HEK293 (cell line): ENCODE data around the gene TAPBP.

Source experiments
- BCL11A ChIP-seq: fragments of 450-650 bp; formaldehyde crosslinking; IDR thresholded peaks from 2 replicates; pipeline ENCODE4 v1.5.1; 2016; ENCODE audit warnings: low read depth, missing biosample characterization, missing genetic modification characterization
- PRDM1 ChIP-seq: fragments of 450-650 bp; formaldehyde crosslinking; IDR thresholded peaks from 2 replicates; pipeline ENCODE4; 2016; ENCODE audit warnings: missing biosample characterization, missing genetic modification characterization
- PRDM10 ChIP-seq: fragments of 450-650 bp; formaldehyde crosslinking; IDR thresholded peaks from 2 replicates; pipeline ENCODE4 v1.5.1; 2016; ENCODE audit warnings: missing biosample characterization, missing genetic modification characterization
- WT1 ChIP-seq: fragments of 450-650 bp; formaldehyde crosslinking; IDR thresholded peaks from 2 replicates; pipeline ENCODE4 v1.5.1; 2016; ENCODE audit warnings: missing biosample characterization, missing genetic modification characterization
- YY1 ChIP-seq: fragments of 450-650 bp; formaldehyde crosslinking; IDR thresholded peaks from 2 replicates; pipeline ENCODE4 v1.5.1; 2018; ENCODE audit warnings: missing biosample characterization, missing genetic modification characterization
- ZBTB17 ChIP-seq: fragments of 450-650 bp; formaldehyde crosslinking; IDR thresholded peaks from 2 replicates; pipeline ENCODE4 v1.5.1; 2016; ENCODE audit warnings: missing biosample characterization, missing genetic modification characterization
- ZBTB7A ChIP-seq: fragments of 450-650 bp; formaldehyde crosslinking; IDR thresholded peaks from 2 replicates; pipeline ENCODE4 v1.5.1; 2016; ENCODE audit warnings: low read depth, missing biosample characterization, missing genetic modification characterization
- ZNF138 ChIP-seq: fragments of 450-650 bp; formaldehyde crosslinking; IDR thresholded peaks from 2 replicates; pipeline ENCODE4 v1.5.1; 2016; ENCODE audit warnings: missing biosample characterization, missing genetic modification characterization, borderline replicate concordance
- ZNF16 ChIP-seq: fragments of 450-650 bp; formaldehyde crosslinking; IDR thresholded peaks from 2 replicates; pipeline ENCODE4 v1.5.1; 2016; ENCODE audit warnings: low read depth, missing biosample characterization, missing genetic modification characterization
- ZNF174 ChIP-seq: fragments of 450-650 bp; formaldehyde crosslinking; IDR thresholded peaks from 2 replicates; pipeline ENCODE4 v1.5.0; 2017; ENCODE audit warnings: missing biosample characterization, mild to moderate bottlenecking, missing genetic modification characterization
- ZNF18 ChIP-seq: fragments of 450-650 bp; formaldehyde crosslinking; IDR thresholded peaks from 2 replicates; pipeline ENCODE4 v1.5.1; 2016; ENCODE audit warnings: missing biosample characterization, missing genetic modification characterization
- ZNF211 ChIP-seq: fragments of 450-650 bp; formaldehyde crosslinking; IDR thresholded peaks from 2 replicates; pipeline ENCODE4 v1.5.1; 2016; ENCODE audit warnings: low read depth, missing biosample characterization, missing genetic modification characterization
- ZNF214 ChIP-seq: fragments of 450-650 bp; formaldehyde crosslinking; IDR thresholded peaks from 2 replicates; pipeline ENCODE4 v1.5.1; 2017; ENCODE audit warnings: missing biosample characterization, mild to moderate bottlenecking, missing genetic modification characterization, borderline replicate concordance
- ZNF335 ChIP-seq: fragments of 450-650 bp; formaldehyde crosslinking; conservative IDR thresholded peaks from 2 replicates; pipeline ENCODE4 v1.5.1; 2016; ENCODE audit warnings: missing biosample characterization, missing genetic modification characterization
- ZNF366 ChIP-seq: fragments of 450-650 bp; formaldehyde crosslinking; conservative IDR thresholded peaks from 2 replicates; pipeline ENCODE4 v1.5.1; 2016; ENCODE audit warnings: missing biosample characterization, missing genetic modification characterization
- ZNF391 ChIP-seq: fragments of 450-650 bp; formaldehyde crosslinking; IDR thresholded peaks from 2 replicates; pipeline ENCODE4 v1.5.1; 2016; ENCODE audit warnings: low read depth, missing biosample characterization, missing genetic modification characterization, borderline replicate concordance
- ZNF549 ChIP-seq: fragments of 450-650 bp; IDR thresholded peaks from 2 replicates; pipeline ENCODE4 v1.5.1; 2018; ENCODE audit warnings: missing biosample characterization, missing genetic modification characterization, mild to moderate bottlenecking, inconsistent platforms, moderate library complexity
- ZNF561 ChIP-seq: fragments of 450-650 bp; IDR thresholded peaks from 2 replicates; pipeline ENCODE4 v1.5.1; 2018; ENCODE audit warnings: missing biosample characterization, missing genetic modification characterization, borderline replicate concordance
- ZNF600 ChIP-seq: fragments of 450-650 bp; formaldehyde crosslinking; IDR thresholded peaks from 2 replicates; pipeline ENCODE4 v1.5.1; 2016; ENCODE audit warnings: missing biosample characterization, missing genetic modification characterization
- ZNF654 ChIP-seq: fragments of 450-650 bp; formaldehyde crosslinking; IDR thresholded peaks from 2 replicates; pipeline ENCODE4 v1.5.1; 2016; ENCODE audit warnings: low read depth, missing biosample characterization, missing genetic modification characterization
- ZNF658 ChIP-seq: fragments of 450-650 bp; formaldehyde crosslinking; IDR thresholded peaks from 2 replicates; pipeline ENCODE4; 2016; ENCODE audit warnings: missing biosample characterization, missing genetic modification characterization
- ZNF677 ChIP-seq: fragments of 450-650 bp; IDR thresholded peaks from 2 replicates; pipeline ENCODE4 v1.5.0; 2018; ENCODE audit warnings: missing biosample characterization, mild to moderate bottlenecking, missing genetic modification characterization, moderate library complexity
- ZNF707 ChIP-seq: fragments of 450-650 bp; formaldehyde crosslinking; IDR thresholded peaks from 2 replicates; pipeline ENCODE4 v1.5.1; 2016; ENCODE audit warnings: missing biosample characterization, missing genetic modification characterization
- TF ChIP-seq, protein P1 (sequence below): fragments of 450-650 bp; formaldehyde crosslinking; IDR thresholded peaks from 2 replicates; pipeline ENCODE4 v1.5.1; 2016; ENCODE audit warnings: missing biosample characterization, missing genetic modification characterization
- TF ChIP-seq, protein P2 (sequence below): fragments of 450-650 bp; formaldehyde crosslinking; IDR thresholded peaks from 2 replicates; pipeline ENCODE4 v1.5.1; 2016; ENCODE audit warnings: missing biosample characterization, missing genetic modification characterization

TAPBP gene

DNA sequence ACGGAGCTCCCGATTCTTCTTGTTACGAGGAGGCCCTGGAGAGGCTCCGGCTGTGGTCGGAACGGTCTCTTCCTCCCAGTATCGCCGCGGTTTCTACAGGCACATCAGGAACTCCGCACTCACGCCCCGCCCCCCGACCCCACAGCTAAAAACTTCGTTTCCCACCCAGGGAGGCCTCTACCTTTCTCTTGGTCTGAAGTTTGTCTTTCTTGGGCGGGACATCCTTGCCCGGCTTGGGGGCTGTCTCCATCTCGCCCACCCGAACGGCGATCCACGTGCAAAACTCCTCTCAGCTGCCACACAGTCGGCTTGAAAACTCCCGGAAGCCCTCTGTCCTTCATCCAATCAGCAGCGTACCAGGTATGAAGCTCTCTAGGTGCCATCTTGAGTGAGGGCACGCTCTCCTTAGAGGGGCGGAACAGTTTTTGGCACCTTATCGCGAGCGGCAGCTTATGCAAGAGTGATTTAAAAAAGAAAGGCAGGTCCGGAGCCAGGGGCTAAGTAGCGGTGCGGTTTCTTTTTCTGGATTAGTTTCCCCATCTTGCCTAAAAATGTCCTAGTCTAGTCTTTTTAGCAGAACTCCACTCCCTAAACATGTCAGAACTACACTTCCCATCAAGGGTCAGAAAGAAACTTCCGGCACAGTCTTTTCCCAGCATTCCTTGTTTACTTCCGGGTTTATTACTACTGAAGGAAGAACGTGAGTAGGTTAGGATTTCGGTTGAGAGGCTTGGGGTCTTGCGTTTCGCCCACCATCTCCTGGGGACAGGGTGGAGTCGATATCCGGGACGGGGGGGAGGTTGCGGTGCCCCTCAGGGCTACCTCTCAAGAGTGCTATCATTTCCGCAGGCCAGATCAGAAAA lies 24.7 kb downstream of the TAPBP start, which contains the start of the genes PFDN6 and WDR46 (continued):
- no peak for TF ChIP-seq ZNF214 (tag by site-specific recombination)
- TF ChIP-seq YY1 (tag by site-specific recombination), result peak; percentile 97
- TF ChIP-seq, protein P1, sequence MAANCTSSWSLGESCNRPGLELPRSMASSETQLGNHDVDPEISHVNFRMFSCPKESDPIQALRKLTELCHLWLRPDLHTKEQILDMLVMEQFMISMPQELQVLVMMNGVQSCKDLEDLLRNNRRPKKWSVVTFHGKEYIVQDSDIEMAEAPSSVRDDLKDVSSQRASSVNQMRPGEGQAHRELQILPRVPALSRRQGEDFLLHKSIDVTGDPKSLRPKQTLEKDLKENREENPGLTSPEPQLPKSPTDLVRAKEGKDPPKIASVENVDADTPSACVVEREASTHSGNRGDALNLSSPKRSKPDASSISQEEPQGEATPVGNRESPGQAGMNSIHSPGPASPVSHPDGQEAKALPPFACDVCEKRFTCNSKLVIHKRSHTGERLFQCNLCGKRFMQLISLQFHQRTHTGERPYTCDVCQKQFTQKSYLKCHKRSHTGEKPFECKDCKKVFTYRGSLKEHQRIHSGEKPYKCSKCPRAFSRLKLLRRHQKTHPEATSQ, result no peak
- no peak for TF ChIP-seq ZNF549 (tag by site-specific recombination)
- TF ChIP-seq ZNF561 (tag by site-specific recombination), result no peak
- TF ChIP-seq ZNF677 (tag by site-specific recombination), result no peak
- peak; percentile 38; the same call in 1 of the 2 replicates for TF ChIP-seq ZNF600
- TF ChIP-seq ZNF211 (tag by site-specific recombination), result no peak
- TF ChIP-seq ZNF16 (tag by site-specific recombination), result no peak
- no peak for TF ChIP-seq ZNF707
- TF ChIP-seq BCL11A (tag by site-specific recombination), result no peak
- TF ChIP-seq, protein P2, sequence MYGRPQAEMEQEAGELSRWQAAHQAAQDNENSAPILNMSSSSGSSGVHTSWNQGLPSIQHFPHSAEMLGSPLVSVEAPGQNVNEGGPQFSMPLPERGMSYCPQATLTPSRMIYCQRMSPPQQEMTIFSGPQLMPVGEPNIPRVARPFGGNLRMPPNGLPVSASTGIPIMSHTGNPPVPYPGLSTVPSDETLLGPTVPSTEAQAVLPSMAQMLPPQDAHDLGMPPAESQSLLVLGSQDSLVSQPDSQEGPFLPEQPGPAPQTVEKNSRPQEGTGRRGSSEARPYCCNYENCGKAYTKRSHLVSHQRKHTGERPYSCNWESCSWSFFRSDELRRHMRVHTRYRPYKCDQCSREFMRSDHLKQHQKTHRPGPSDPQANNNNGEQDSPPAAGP (tag by site-specific recombination), result no peak
- no peak for TF ChIP-seq ZNF366 (tag by site-specific recombination)
- TF ChIP-seq ZNF138 (tag by site-specific recombination), result no peak
- TF ChIP-seq PRDM1, result no peak
- no peak for TF ChIP-seq ZNF18 (tag by site-specific recombination)
- peak; percentile 97 for TF ChIP-seq ZNF335 (tag by site-specific recombination)
- TF ChIP-seq WT1 (tag by site-specific recombination), result peak; percentile 28; the same call in 1 of the 2 replicates
- TF ChIP-seq PRDM10 (tag by site-specific recombination), result peak; percentile 65; the same call in 1 of the 2 replicates
- TF ChIP-seq ZBTB7A (tag by site-specific recombination), result 0 out of 2 replicates have a peak, but pooled peaks have one; percentile 38
- no peak for TF ChIP-seq ZNF174 (tag by site-specific recombination)
- TF ChIP-seq ZNF658 (tag by site-specific recombination), result no peak
- TF ChIP-seq ZNF654, result no peak
- TF ChIP-seq ZBTB17, result peak; percentile 93
- TF ChIP-seq ZNF391 (tag by site-specific recombination), result no peak
